HepG2 (cell line): ENCODE results near the gene GPATCH8. TPM values are rescaled to one million over a fixed set of nuclear protein-coding genes. Genes with fewer than 3 reads are reported as not detected.

Experiments used
- AGO1 ChIP-seq: fragments of 200-400 bp; formaldehyde crosslinking; IDR thresholded peaks from 2 replicates; pipeline ENCODE4 v1.6.1; 2017; ENCODE audit warnings: mild to moderate bottlenecking, low read depth, low read length, moderate library complexity; ENCODE audit not compliant: poor library complexity, severe bottlenecking
- ATRX ChIP-seq: sonication (generic); formaldehyde crosslinking; IDR thresholded peaks from 2 replicates; pipeline ENCODE4 v1.4.0; 2020; ENCODE audit warnings: missing genetic modification reagents, borderline replicate concordance
- CBX2 ChIP-seq, 2 experiments: fragments of 200-600 bp in 1 of 2; sonication (generic); formaldehyde crosslinking in 1 of 2; IDR thresholded peaks; 2 replicates each; pipeline versions ENCODE4 v1.7.0 to v1.8.1; 2018 to 2022; ENCODE audit warnings: low read depth in 2 of 2, low read length in 1 of 2, mild to moderate bottlenecking in 1 of 2, missing genetic modification reagents in 1 of 2
- CBX5 ChIP-seq: sonication (generic); formaldehyde crosslinking; IDR thresholded peaks from 2 replicates; pipeline ENCODE4 v1.4.0; 2020; ENCODE audit warnings: missing genetic modification reagents, borderline replicate concordance
- FOXO1 ChIP-seq: sonication (generic); formaldehyde crosslinking; IDR thresholded peaks from 2 replicates; pipeline ENCODE4 v1.4.0; 2020; ENCODE audit warnings: missing genetic modification reagents
- GATAD1 ChIP-seq: IDR thresholded peaks from 2 replicates; pipeline ENCODE4 v1.6.1; 2016; ENCODE audit warnings: missing genetic modification reagents, missing compliant biosample characterization
- HNRNPL ChIP-seq: fragments of 200-400 bp; formaldehyde crosslinking; IDR thresholded peaks from 2 replicates; pipeline ENCODE4 v1.6.1; 2017; ENCODE audit warnings: mild to moderate bottlenecking, low read depth, low read length
- KLF16 ChIP-seq, 2 experiments: sonication (generic) in 1 of 2; formaldehyde crosslinking in 1 of 2; IDR thresholded peaks; 2 replicates each; pipeline versions ENCODE4 v1.6.1 to v1.8.0; 2016 to 2023; ENCODE audit warnings: missing genetic modification reagents in 2 of 2, missing compliant biosample characterization in 1 of 2
- MYC ChIP-seq: sonication (generic); formaldehyde crosslinking; IDR thresholded peaks from 2 replicates; pipeline ENCODE4 v1.9.0; 2021; ENCODE audit warnings: missing genetic modification reagents, borderline replicate concordance
- PHF20 ChIP-seq: sonication (generic); formaldehyde crosslinking; IDR thresholded peaks from 2 replicates; pipeline ENCODE4 v1.5.0; 2020; ENCODE audit warnings: mild to moderate bottlenecking, missing genetic modification reagents
- REPIN1 ChIP-seq: sonication (generic); formaldehyde crosslinking; IDR thresholded peaks from 2 replicates; pipeline ENCODE4 v1.8.0; 2022; ENCODE audit warnings: missing genetic modification reagents, low read depth, mild to moderate bottlenecking, borderline replicate concordance
- SIN3B ChIP-seq: fragments of 150-350 bp; IDR thresholded peaks from 2 replicates; pipeline ENCODE4 v1.6.1; 2014; ENCODE audit warnings: low read length
- SMARCC2 ChIP-seq: fragments of 450-650 bp; IDR thresholded peaks from 2 replicates; pipeline ENCODE4 v1.6.1; 2017; ENCODE audit warnings: antibody characterized with exemption, mild to moderate bottlenecking
- SRF ChIP-seq: IDR thresholded peaks from 2 replicates; pipeline ENCODE4 v1.6.1; 2011; ENCODE audit warnings: mild to moderate bottlenecking, low read depth, low read length, moderate library complexity
- TBX3 ChIP-seq: fragments of 450-650 bp; IDR thresholded peaks from 2 replicates; pipeline ENCODE4 v1.6.1; 2017; ENCODE audit warnings: antibody characterized with exemption, mild to moderate bottlenecking, inconsistent platforms, borderline replicate concordance
- THAP11 ChIP-seq: IDR thresholded peaks from 2 replicates; pipeline ENCODE4 v1.6.1; 2016; ENCODE audit warnings: missing biosample characterization, missing genetic modification reagents
- ZNF138 ChIP-seq: sonication (generic); formaldehyde crosslinking; IDR thresholded peaks from 2 replicates; pipeline ENCODE4 v1.5.0; 2020; ENCODE audit warnings: mild to moderate bottlenecking, low read depth, missing genetic modification reagents
- ZNF3 ChIP-seq: IDR thresholded peaks from 2 replicates; pipeline ENCODE4 v1.7.0; 2017; ENCODE audit warnings: inconsistent platforms
- ZNF460 ChIP-seq: sonication (generic); formaldehyde crosslinking; IDR thresholded peaks from 2 replicates; pipeline ENCODE4 v1.5.1; 2020; ENCODE audit warnings: missing genetic modification reagents, mild to moderate bottlenecking, borderline replicate concordance
- ZNF547 ChIP-seq: sonication (generic); formaldehyde crosslinking; IDR thresholded peaks from 2 replicates; pipeline ENCODE4 v1.5.1; 2020; ENCODE audit warnings: mild to moderate bottlenecking, missing genetic modification reagents
- ZNF800 ChIP-seq: sonication (generic); formaldehyde crosslinking; IDR thresholded peaks from 2 replicates; pipeline ENCODE4 v1.4.0; 2020; ENCODE audit warnings: missing genetic modification reagents
- ZNF841 ChIP-seq: sonication (generic); formaldehyde crosslinking; IDR thresholded peaks from 2 replicates; pipeline ENCODE4 v1.8.1; 2023; ENCODE audit warnings: missing genetic modification reagents, borderline replicate concordance
- polyA plus RNA-seq, 8 experiments: library from polyadenylated mRNA; depleted of rRNA in 3 of 8; stranded (reverse) in 7 of 8; unstranded in 1 of 8; fragments of >200 nt; fragmentation: Illumina TruSeq in 4 of 8; extraction: Trizol in 4 of 8; gene quantifications; 2 replicates each; pipeline versions ENCODE4 v1.2.1 to v1.2.3, GENCODE V29; 2011 to 2016; ENCODE audit warnings: low read depth in 4 of 8, missing spikeins in 1 of 8, mixed read lengths in 1 of 8; ENCODE audit not compliant: insufficient read depth in 1 of 8
- total RNA-seq, 5 experiments: library from RNA; depleted of rRNA; stranded (reverse); fragments of >200 nt; fragmentation: Illumina TruSeq; extraction: Trizol; gene quantifications; 2 replicates each; pipeline ENCODE4 v1.2.3, GENCODE V29; 2016; ENCODE audit warnings: low read depth in 1 of 5
- TF ChIP-seq, protein P1 (sequence below): sonication (generic); formaldehyde crosslinking; IDR thresholded peaks from 2 replicates; pipeline ENCODE4 v1.5.0; 2020; ENCODE audit warnings: mild to moderate bottlenecking, missing genetic modification reagents, borderline replicate concordance

GPATCH8 gene
- total and polyA plus RNA-seq, 2 of the 13 experiments (the other 11 are each of a cell fraction or from before 2014, with no cell fraction given): 20.7 to 21.5 TPM

- TF ChIP-seq TBX3 (no peak), ZNF138 (CRISPR knock-in tag) (peak; percentile 48; the same call in 1 of the 2 replicates), CBX2 (IDR thresholded peaks at IDR 0.05; ENCODE audit: low read depth, low read length) (no peak), CBX2 (CRISPR knock-in tag; IDR thresholded peaks at IDR 0.05; ENCODE audit: low read depth) (no peak), ZNF841 (CRISPR knock-in tag) (no peak), SMARCC2 (no peak), MYC (CRISPR knock-in tag) (no peak), ZNF547 (no peak), SRF (peak; percentile 43; the same call in 1 of the 2 replicates), THAP11 (CRISPR knock-in tag) (peak; percentile 69), KLF16 (CRISPR knock-in tag; IDR thresholded peaks at IDR 0.05) (0 out of 4 replicates have a peak, but pooled peaks of 1 of the 2 experiments have one; percentile 47), GATAD1 (peak; percentile 78), REPIN1 (CRISPR knock-in tag) (peak; percentile 63; the same call in 1 of the 2 replicates), HNRNPL (no peak), ZNF460 (CRISPR knock-in tag) (no peak), ZNF800 (CRISPR knock-in tag) (0 out of 2 replicates have a peak, but pooled peaks have one; percentile 39), FOXO1 (CRISPR knock-in tag) (peak; percentile 46; the same call in 1 of the 2 replicates), ZNF3 (CRISPR knock-in tag) (peak; percentile 94), AGO1 (no peak), SIN3B (0 out of 2 replicates have a peak, but pooled peaks have one; percentile 45), ATRX (CRISPR knock-in tag) (peak; percentile 34; the same call in 1 of the 2 replicates), PHF20 (CRISPR knock-in tag) (peak; percentile 76; the same call in 1 of the 2 replicates), CBX5 (CRISPR knock-in tag) (peak; percentile 46; the same call in 1 of the 2 replicates)
- TF ChIP-seq, protein P1, sequence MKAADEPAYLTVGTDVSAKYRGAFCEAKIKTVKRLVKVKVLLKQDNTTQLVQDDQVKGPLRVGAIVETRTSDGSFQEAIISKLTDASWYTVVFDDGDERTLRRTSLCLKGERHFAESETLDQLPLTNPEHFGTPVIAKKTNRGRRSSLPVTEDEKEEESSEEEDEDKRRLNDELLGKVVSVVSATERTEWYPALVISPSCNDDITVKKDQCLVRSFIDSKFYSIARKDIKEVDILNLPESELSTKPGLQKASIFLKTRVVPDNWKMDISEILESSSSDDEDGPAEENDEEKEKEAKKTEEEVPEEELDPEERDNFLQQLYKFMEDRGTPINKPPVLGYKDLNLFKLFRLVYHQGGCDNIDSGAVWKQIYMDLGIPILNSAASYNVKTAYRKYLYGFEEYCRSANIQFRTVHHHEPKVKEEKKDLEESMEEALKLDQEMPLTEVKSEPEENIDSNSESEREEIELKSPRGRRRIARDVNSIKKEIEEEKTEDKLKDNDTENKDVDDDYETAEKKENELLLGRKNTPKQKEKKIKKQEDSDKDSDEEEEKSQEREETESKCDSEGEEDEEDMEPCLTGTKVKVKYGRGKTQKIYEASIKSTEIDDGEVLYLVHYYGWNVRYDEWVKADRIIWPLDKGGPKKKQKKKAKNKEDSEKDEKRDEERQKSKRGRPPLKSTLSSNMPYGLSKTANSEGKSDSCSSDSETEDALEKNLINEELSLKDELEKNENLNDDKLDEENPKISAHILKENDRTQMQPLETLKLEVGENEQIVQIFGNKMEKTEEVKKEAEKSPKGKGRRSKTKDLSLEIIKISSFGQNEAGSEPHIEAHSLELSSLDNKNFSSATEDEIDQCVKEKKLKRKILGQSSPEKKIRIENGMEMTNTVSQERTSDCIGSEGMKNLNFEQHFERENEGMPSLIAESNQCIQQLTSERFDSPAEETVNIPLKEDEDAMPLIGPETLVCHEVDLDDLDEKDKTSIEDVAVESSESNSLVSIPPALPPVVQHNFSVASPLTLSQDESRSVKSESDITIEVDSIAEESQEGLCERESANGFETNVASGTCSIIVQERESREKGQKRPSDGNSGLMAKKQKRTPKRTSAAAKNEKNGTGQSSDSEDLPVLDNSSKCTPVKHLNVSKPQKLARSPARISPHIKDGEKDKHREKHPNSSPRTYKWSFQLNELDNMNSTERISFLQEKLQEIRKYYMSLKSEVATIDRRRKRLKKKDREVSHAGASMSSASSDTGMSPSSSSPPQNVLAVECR (CRISPR knock-in tag): peak; percentile 57; the same call in 1 of the 2 replicates
These were observed 19.9 kb upstream of the GPATCH8 start (continued) for GRCh38 chr17:44522883-44523671.
